Kidney epithelial cell (primary cell): ENCODE measurements around the gene S1PR5. TPM values are rescaled to one million over a fixed set of nuclear protein-coding genes. Genes with fewer than 3 reads are reported as not detected.
"Not testable (repeated sequence)": the region's sequence is repeated elsewhere in the genome, so short reads cannot be mapped to it uniquely, and the experiment has no call there.

Source experiments
- DNase-seq: peaks from one replicate; pipeline ENCODE4 v3.0.0-alpha.2; 2010; ENCODE audit warnings: low read depth
- H3K27me3 ChIP-seq: 2 replicates; pipeline ENCODE4 v1.6.0; 2011; ENCODE audit warnings: low read length; ENCODE audit not compliant: control insufficient read depth, insufficient read depth
- H3K36me3 ChIP-seq: 2 replicates; pipeline ENCODE4 v1.5.1; 2011; ENCODE audit warnings: low read length; ENCODE audit not compliant: control insufficient read depth, insufficient read depth
- H3K4me3 ChIP-seq: 2 replicates; pipeline ENCODE4 v1.5.1; 2011; ENCODE audit warnings: low read depth, mild to moderate bottlenecking, control low read depth, low read length
- CTCF ChIP-seq: IDR thresholded peaks from 2 replicates; pipeline ENCODE4 v1.5.1; 2011; ENCODE audit warnings: mild to moderate bottlenecking, moderate library complexity, low read length, control low read depth, inconsistent platforms; ENCODE audit not compliant: insufficient read depth, poor library complexity, severe bottlenecking
- total RNA-seq: library from RNA; depleted of rRNA; stranded (reverse); fragments of >200 nt; gene quantifications from 2 replicates; pipeline ENCODE4 v1.2.3, GENCODE V29; 2015

Gene S1PR5
- total RNA-seq, 1 donor from 2014 or later = 0.08 TPM

GRCh38 chr19:10553087-10553667 lies 35.9 kb upstream of the S1PR5 start:
- no peak for TF ChIP-seq CTCF
- Histone ChIP-seq H3K27me3 (no peaks in the 10 kb centered on the region), H3K36me3 (no peaks in the 10 kb centered on the region), H3K4me3 (no peak overlapping the region)
- DNase-seq = no peak

GRCh38 chr19:10552510-10553053 lies 35.3 kb upstream of the S1PR5 start:
- TF ChIP-seq CTCF = no peak
- Histone ChIP-seq H3K4me3 (no peak overlapping the region), H3K36me3 (no peaks in the 10 kb centered on the region), H3K27me3 (no peaks in the 10 kb centered on the region)
- no peak for DNase-seq

GRCh38 chr19:10551698-10552301 lies 34.6 kb upstream of the S1PR5 start:
- no peak for DNase-seq
- no peak for TF ChIP-seq CTCF
- Histone ChIP-seq H3K27me3 (no peaks in the 10 kb centered on the region), H3K36me3 (peaks cover 1% of the 10 kb centered on the region), H3K4me3 (no peak overlapping the region)

- not testable (repeated sequence) for H3K36me3 ChIP-seq
These were observed 33.8 kb upstream of the S1PR5 start for GRCh38 chr19:10551006-10551405.

GRCh38 chr19:10550336-10550735 lies 33.1 kb upstream of the S1PR5 start:
- DNase-seq = no peak
- H3K4me3 ChIP-seq = no peak overlapping the region
- H3K36me3 ChIP-seq = peaks cover 1% of the 10 kb centered on the region
- no peak for TF ChIP-seq CTCF
- H3K27me3 ChIP-seq = no peaks in the 10 kb centered on the region

More at GRCh38 chr19:10551006-10551405, 33.8 kb upstream of the S1PR5 start:
- H3K27me3 ChIP-seq, DNase-seq, H3K4me3 ChIP-seq: not testable (repeated sequence)

- Histone ChIP-seq H3K4me3 (no peak overlapping the region), H3K27me3 (no peaks in the 10 kb centered on the region), H3K36me3 (peaks cover 1% of the 10 kb centered on the region)
- no peak for DNase-seq
- TF ChIP-seq CTCF = no peak
These were observed 32.5 kb upstream of the S1PR5 start for GRCh38 chr19:10549733-10550132.
